NCI-H1092 treated with DMSO at 0.1 percent for 48 hours (cell line): Measurements from ENCODE around the gene TLR6.
A peak's percentile ranks its signal among the peaks of the same experiment; 100 is the strongest.

ENCODE experiments used
- DNase-seq: peaks from one replicate; lab custom pipeline; 2025; lab: John Stamatoyannopoulos, UW

The TLR6 gene

DNA sequence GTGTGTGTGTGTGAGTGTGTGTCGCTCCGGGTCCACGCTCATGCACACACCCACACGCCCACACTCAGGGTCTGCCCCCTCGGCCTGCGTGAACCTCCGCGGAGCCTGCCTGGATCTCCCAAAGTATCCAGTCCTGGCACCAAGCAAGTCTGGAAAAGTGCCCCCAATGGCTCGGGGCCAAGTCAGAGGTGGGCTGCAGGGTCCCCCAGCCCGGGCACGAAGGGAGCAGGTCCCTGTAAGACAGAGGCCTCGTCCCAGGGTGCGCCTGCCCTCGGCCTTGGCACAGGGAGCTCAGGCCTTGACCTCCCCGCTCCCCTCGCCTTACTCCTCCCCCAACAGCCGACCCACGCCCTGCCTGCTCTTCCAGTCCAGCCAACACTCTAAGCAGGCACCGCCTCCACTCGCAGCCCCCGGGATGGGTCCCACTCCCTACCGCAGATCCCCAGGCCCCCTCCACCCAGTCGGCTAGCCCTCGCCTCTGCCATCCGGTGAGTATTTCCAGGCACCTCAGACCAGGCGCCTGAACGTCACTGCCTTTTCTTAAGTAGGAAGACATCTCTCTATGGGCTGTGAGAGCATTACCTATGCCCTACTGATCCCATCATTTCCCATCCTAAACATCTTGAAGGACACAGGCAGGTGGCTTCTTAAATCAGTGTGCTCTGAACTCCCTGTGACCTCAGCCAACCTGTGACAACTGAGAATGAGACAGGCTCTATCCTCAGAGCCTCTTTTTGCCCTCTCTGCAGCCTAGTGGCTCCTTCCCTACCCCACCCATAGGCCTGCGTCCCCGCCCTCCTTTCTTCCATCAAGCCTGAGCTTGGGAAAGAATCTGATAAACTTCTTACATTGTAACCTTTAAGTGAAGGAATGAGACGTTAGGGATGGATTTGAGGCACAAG lies 11.7 kb upstream of the TLR6 start:
- no peak for DNase-seq

DNA sequence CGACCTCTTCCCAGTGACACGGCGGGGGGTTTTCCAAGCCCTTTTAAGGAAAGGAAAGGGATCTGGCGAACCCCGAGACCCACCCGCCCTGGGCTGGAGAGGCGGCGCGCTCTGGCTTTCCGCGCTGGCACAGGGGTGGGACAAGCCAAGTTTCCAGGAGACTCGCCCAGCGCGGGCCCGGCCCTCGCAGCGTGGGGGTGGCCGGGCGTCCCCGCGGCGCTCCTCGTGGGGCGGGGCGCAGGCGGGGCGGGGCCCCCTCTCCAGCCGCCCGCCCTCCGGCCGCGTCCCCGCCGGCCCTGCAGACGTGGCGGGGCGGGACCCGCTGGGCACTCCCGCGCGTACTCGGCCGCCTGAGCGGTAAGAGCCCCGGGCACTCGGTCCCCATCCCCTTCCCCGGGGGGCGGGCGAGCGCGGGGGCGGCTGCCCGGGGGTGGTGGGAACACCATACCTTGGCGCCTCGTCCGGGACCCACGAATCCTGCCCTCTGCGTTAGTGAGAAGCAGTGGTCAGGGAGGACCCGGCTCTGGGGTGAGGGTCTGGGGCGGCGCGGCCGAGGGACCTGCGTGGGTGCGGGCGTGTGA lies 11.0 kb upstream of the TLR6 start, which contains the start of gene FAM114A1:
TSS of gene FAM114A1 (plus strand) at position 329 of the 581 bp plus-strand sequence. CDS start 10,273 bp downstream, outside the sequence.
- DNase-seq: peak; percentile 37

DNA sequence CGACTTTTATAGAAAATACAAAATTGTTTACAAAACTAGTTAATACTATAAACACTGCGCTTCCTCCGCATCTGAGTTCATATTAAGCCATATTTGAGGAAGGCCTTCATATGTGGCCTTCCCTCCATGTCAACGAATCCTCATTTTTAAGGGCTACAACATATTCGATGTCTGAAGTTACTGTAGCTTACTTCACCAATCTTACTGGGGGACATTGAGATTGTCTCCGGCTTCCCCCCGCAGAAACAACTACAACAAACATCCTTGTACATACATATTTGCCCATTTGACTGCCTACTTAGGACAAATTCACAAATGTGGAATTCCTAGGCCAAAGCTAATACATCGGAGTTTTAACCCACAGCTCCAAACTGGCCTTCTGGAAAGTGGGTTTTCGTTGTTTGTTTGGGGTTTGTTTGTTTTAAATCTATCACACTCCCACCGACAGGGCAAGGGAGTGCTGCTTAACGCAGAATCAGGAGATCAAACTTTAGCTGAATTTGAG lies 10.4 kb upstream of the TLR6 start:
- no peak for DNase-seq

DNA sequence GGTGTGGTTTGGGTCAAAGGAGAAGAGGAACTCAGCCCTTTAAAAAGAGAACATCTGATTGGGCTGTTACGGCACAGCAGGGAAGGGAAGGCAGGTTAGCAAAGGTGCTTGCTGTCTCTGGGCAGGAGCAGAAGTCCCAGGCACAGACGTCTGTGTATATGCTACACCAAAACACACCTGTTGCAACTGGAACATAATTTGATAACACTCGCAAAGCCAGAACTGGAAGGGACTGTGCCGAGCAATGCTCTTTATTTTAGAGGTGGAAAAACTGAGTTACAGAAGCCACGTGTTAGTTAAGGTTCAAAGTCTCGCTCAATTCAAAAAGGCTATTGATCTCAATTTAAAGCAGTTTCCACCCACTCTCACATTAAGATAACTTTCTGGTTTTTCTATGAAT lies 8.8 kb upstream of the TLR6 start:
- DNase-seq: no peak

DNA sequence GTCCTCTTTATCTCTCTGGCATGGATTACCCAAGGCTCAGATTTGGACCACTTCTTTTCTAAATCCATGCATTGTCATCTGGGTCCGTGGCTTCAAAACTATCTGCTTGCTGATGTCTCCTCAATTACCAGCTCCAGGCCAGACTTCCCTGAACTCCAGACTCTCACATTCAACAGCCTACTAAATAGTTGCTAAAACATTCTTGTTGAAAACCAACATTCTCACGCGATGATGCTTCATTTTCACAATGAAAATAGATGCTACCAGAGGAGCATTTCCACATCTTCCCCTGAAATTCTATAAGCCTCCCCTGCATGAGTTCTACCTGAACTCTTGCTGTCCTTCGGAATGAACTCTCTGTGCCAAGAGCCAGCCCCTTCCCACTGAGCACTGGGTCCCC lies 5.2 kb upstream of the TLR6 start:
- no peak for DNase-seq

DNA sequence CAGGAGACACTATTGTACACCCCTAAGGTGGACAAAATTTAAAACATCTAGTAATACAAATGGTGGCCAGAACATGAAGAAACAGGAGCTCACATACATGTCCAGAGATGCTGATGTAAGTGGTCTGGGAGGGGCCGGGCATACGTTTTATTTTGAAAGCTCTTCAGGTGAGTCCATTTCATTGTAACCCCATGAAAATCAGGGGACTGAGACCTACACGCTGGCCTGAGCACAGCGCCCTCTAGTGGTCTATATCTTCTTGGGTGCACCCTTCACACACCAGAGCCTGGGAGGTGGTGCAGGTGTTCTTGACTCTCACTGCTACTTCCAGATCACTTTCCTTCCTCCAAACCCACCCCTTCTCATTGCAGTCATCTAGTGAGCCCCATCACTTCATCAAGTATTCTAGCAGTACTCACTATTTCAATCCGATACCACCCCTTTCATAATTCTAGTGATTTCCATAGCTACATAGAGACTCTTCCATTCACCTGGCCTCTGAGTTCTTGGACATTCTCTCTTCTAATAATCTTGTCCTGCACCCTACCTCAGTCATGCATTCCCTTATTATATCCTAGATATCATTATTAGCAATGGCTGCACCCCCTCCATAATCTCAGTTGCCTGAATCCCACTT lies 4.3 kb upstream of the TLR6 start:
- DNase-seq: peak; percentile 35

DNA sequence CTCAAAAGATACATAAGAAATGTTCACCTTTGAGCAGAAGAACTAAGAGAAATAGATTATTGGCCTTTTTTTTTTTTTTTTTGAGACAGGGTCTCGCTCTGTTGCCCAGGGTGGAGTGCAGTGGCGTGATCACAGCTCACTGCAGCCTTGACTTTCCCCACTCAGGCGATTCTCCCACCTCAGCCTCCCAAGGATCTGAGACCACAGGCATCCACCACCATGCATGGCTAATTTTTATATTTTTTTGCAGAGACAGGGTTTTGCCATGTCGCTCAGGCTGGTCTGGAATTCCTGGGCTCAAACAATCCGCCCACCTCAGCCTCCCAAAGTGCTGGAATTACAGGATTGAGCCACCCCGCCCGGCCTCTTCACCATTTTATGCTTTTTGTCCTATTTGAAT lies 2.9 kb upstream of the TLR6 start:
- no peak for DNase-seq

DNA sequence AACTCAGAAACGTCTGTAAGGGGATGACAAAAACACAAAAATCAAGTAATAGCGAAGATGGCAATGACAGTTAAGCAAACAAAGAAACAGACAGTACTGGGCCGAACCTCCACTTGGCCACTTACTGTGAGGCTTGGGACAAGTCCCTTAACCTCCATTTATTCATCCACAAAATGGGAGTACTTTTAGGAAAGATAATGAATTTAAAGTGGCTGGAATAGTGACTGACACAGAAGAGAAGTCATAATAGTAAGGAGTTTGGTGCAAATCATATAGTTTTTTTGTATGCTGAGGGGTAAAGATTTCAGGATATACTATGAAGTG lies 1.4 kb upstream of the TLR6 start:
- no peak for DNase-seq

DNA sequence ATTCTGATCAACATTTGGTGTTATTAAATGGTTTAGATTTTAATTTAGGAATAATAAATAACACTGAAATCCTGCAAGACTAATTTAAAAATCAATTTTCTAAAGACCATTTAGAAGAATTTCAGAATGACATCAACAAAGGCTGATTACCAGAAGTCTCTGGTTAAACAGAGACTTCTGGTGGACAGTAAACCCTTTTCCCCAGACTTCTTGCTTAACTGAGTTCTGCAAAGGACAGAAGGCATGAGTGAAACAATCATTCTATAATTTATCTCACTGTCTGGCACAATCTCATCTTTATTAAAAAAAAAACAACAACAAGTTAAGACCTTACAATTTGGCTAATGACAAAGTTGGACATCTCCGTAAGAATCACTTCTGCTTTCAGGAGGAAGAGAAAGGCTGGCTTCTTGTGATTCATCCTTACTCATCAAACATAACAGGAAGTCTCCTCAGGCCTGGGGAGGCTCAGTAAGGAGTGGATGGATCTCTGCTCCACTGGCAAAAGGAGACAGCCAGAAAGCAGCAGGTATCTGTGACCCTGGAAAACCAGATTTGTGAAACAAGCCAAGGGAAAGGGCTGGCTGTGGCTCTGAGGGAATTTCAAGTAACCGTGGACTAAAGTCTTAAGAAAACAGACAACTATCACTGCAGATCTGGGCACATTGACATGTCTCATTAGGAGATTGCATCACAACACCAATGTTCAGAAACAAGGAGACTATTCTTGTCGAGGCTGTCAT lies 908 bp upstream of the TLR6 start:
- DNase-seq: no peak

DNA sequence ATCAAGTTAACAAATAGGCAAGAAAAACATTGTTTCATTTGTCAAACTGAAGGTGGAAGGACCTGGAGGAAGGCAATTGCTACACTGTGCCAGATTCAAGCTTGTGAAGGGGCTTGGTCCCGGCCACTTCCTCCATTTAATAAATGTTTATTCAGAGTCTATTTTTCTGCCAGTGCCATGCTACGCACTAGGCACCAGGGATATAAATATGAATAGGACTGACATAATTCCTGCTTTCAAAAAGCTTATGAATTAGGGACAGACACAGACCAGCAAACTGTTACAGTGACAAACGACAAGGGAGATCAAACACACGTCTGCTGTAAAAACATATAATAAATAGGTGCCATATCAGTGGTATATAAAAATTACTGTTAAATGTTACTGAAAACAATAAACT lies 571 bp downstream of the TLR6 start:
- peak; percentile 16 for DNase-seq

DNA sequence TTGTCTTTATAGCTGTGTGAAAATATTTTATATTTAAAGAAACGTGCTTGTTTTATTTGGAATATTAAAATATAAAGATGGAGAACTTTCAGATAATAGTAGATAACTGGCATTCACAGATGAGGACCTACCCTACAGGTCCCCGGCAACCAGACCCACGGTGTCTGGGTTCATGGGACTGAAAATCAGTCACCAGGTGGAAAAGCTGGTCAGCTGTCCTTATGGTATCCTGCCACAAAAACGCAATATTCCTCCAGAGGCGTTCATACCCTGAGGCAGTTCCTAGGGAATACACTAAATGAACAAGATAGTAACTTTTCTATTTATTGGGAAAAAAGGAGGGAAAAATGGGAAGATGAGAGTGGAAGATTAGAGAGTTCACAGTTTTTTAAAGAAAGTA lies 1.2 kb downstream of the TLR6 start:
- DNase-seq: no peak

DNA sequence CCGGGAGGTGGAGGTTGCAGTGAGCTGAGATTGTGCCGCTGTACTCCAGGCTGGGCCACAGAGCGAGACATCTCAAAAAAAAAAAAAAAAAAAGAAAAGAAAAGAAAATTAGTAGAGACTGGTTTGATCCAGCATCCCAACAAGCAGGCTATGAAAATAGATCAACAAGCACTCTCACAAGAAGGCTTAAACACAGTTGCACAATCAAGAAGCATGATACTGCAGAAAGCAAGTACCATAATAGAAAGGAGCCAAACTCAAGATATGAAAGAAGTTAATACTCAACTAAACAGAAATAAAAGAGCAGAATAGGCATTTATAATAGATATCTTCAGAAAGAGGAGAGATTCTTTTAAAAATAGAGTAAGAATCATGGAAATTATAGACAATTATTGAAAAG lies 10.6 kb downstream of the TLR6 start:
- no peak for DNase-seq

DNA sequence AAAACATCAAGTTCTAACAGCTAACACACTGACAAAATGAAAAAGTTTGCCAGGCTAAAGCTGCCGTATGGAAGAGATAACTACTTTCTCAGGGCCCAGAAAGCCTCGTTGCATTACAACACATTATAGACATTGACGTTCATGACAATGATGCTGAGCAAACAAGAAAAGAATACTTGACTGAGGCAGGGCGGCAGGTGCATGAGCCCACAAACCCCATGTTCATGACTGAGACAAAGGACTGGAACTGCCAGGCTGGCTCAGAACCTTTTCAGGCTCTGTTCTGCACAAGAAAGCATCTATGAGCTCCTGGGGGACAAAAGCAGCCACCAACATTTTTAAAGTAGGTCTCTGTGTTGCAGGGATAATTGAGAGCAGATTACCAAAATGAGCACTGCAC lies 13.6 kb downstream of the TLR6 start:
- DNase-seq: peak; percentile 81

DNA sequence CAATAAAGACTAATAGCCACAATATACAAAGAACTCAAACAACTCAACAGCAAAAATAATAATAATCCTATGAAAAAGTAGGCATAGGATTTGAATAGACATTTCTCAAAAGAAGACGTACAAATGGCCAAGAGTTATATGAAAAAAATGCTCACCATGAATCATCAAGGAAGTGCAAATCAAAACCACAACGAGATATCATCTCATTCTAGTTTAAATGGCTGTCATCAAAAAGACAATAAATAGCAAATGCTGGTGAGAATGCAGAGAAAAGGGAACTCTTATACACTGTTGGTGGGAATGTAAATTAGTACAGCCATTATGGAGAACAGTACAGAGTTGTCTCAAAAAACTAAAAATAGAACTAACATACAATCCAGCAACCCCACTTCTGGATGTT lies 18.8 kb downstream of the TLR6 start:
- DNase-seq: no peak

DNA sequence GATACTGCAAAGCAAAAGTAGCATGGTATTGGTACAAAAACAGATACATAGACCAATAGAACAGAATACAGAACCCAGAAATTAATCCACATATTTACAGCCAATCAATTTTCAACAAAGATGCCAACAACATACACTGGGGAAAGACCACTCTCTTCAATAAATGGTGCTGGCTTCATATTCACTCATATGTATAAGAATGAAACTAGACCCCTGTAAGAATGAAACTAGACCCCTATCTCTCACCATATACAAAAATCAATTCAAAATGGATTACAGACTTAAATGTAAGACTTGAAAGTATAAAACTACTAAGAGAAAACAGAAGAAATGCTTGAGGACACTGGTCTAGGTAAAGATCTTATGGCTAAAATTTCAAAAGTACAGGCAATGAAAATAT lies 19.3 kb downstream of the TLR6 start:
- DNase-seq: no peak

DNA sequence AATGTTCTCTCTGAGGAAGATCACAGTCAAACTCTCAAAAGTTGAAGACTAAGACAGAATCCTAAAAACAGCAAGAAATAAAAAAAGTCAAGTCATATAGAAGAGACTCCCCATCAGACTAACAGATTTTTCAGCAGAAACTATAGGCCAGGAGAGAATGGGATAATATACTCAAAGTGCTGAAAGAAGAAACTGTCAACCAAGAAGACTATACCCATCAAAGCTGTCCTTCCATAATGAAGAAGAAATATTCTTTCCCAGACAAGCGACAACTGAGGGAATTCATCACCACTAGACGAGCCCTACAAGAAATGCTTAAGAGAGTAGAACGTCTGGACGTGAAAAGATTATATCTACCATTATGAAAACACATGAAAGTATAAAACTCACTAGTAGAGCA lies 22.0 kb downstream of the TLR6 start:
- DNase-seq: no peak

DNA sequence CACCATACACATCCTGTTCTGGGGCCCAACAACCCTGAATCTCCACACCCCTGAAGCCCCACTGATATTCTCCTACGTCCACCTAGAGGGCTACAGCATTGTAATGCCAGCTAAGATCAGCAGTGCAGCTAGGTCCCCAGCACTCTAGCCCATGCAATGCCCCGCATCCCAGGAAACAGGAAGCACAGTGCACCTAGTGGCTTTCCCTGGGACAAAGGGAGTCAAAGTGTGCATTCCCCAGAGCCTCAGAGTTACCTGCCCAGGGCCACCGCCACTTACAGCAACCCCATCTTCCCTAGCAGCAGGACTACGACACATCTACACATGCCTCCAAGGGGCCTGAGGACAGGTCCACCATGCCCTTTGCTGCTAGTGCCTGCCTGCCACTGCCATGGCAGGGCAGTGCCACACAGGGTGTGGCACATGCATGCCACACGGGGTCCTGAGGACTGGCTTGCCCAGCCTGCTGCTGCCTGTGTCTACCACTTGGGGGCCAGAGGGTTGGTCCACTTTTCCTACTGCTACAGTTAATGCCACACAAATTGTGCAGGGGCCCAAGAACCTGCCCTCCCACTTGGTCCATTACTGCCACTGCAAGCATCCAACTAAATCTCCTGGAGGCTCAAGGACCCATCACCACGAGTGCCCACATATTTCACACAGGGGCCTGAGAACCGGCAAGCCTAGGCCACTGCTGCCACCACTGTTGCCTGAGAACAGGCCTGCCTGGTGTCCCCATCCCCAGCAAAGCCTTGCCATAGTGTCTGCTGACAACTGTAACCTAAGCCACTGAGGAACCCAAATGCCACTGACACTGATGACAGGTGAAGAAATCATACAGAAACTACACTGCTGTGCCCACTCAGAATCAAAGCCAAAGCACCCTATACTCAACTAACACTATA lies 23.7 kb downstream of the TLR6 start:
- no peak for DNase-seq

DNA sequence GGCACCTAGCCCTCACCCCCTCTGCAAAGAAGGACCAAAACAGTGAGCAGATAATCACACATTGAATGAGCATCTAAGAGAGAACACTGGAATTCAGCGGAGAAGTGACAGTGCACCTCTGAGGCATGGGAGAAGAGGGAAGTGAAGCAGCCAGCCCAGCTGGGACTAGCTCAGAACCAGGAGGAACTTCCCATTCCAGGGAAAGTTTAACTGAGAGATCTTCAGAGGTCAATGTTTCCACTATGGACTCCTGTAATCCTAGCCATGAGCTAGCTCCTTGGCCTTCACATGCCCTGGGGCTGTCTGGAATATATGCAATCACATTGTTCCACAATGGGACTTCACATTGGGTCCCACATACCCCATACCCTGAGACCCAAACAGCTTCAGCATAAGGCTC lies 24.4 kb downstream of the TLR6 start:
- DNase-seq: no peak

DNA sequence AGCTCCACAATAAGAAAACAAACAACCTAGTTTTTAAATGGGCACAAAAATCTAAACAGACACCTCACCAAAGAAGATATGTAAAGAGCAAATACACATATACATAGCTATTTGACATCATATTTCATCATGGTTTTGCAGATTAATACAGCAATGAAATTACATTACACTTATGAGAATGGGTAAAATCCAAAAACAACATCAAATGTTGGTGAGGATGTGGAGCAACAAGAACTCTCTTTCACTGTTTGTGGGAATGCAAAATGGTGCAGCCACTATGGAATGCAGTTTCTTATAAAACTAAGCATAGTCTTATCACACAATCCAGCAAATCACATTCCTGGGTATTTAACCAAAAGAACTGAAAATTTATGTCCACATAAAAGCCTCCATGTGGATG lies 25.0 kb downstream of the TLR6 start:
- no peak for DNase-seq

DNA sequence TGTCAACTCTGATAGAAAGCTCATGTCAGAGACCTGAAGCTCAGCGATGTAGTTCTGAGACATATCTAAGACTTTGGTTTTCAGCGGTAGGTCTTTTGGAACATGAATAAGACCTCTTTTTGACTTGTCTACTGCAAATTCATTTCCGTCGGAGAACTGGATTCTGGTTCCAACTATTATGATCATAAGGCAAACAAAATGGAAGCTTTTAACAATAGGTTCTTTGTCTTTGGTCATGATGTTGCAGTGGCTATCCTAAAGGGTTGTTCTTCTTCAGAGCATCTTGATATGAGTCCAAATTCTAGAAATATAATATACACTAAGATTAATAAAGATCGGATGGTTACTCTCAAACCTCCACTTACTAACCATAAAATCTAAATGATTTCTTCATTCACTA lies 27.4 kb downstream of the TLR6 start:
- no peak for DNase-seq

DNA sequence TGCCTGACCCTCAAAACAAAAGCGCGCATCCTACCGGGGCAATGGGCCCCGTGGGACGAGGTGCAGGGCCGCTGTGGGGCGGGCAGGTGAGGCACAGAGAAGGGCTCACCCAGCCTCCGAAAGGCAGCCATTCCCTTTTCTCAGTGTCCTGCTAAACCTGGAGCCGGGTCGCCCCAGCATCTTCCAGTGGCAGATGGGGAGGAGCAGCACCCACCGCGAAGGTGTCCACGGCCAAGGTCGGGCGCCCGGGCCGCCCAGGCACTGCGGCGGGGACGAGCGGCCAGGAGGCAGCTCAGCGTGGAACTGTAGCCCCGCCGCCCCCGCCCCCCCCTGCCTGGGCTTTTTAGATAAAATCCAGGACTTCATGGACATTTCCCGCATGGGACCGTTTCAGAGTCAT lies 32.9 kb downstream of the TLR6 start:
- DNase-seq: no peak
